ENCODE measurements around the gene PSME3IP1.
"Not testable (repeated sequence)": the region's sequence is repeated elsewhere in the genome, so short reads cannot be mapped to it uniquely, and the experiment has no call there.

Gene PSME3IP1

GRCh38 chr16:57110937-57111336, 74.9 kb downstream of the PSME3IP1 start:
- H3K9ac ChIP-seq (ENCODE audit: insufficient read length, low read depth): peak overlapping the region; percentile 53

GRCh38 chr16:57109259-57110105, 76.4 kb downstream of the PSME3IP1 start:
- not testable (repeated sequence) for H3K9me3 ChIP-seq (ENCODE audit: insufficient read depth, low read length); H3K9ac ChIP-seq (ENCODE audit: insufficient read length, low read depth); H3K27me3 ChIP-seq (ENCODE audit: insufficient read depth, insufficient read length); H3K4me3 ChIP-seq (ENCODE audit: insufficient read length, low read depth); DNase-seq (ENCODE audit: low read depth, low spot score)
- Histone ChIP-seq H3K4me1 (ENCODE audit: insufficient read depth, insufficient read length) (peaks cover 39% of the 10 kb centered on the region), H3K36me3 (ENCODE audit: insufficient read depth, insufficient read length, low read length) (peaks cover 25% of the 10 kb centered on the region)

More at GRCh38 chr16:57110937-57111336, 74.9 kb downstream of the PSME3IP1 start:
- Histone ChIP-seq H3K9me3 (ENCODE audit: insufficient read depth, low read length) (no peaks in the 10 kb centered on the region), H3K36me3 (ENCODE audit: insufficient read depth, insufficient read length, low read length) (peaks cover 31% of the 10 kb centered on the region), H3K4me3 (ENCODE audit: insufficient read length, low read depth) (no peak overlapping the region), H3K27me3 (ENCODE audit: insufficient read depth, insufficient read length) (no peaks in the 10 kb centered on the region), H3K4me1 (ENCODE audit: insufficient read depth, insufficient read length) (peaks cover 35% of the 10 kb centered on the region)
- TF ChIP-seq ZNF274 (IDR thresholded peaks at IDR 0.05; ENCODE audit: low read depth, low read length): no peak
- TF ChIP-seq SUZ12 (IDR thresholded peaks at IDR 0.05; ENCODE audit: extremely low read depth, insufficient read depth, insufficient read length): no peak
- TF ChIP-seq YY1 (IDR thresholded peaks at IDR 0.05; ENCODE audit: insufficient read depth, insufficient read length): no peak
- DNase-seq (ENCODE audit: low read depth, low spot score): no peak

DNA sequence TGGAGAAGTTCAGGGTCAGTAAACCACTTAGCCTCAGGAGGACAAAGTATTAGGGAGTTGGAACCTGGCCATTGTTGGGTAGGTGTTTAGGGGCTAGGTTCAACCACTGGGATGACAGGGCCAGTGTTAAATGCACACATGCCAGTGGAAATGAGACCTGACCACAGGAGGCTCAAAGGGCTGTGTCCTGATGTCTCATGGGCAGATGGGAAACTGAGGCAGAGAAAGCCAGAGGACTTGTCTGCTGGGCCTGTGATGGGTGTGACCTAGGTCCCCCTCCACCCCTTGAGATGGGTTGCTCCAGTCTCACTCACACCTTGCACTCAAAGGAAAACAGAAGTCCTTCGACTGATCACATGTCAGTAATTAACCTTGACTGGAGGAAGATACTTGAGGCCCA, 77.4 kb downstream of the PSME3IP1 start:
- H3K9ac ChIP-seq (ENCODE audit: insufficient read length, low read depth): no peak overlapping the region
- H3K36me3 ChIP-seq (ENCODE audit: insufficient read depth, insufficient read length, low read length): peaks cover 19% of the 10 kb centered on the region
- no peak for DNase-seq (ENCODE audit: low read depth, low spot score)
- peaks cover 41% of the 10 kb centered on the region for H3K4me1 ChIP-seq (ENCODE audit: insufficient read depth, insufficient read length)
- H3K9me3 ChIP-seq (ENCODE audit: insufficient read depth, low read length): no peaks in the 10 kb centered on the region
- TF ChIP-seq ZNF274 (IDR thresholded peaks at IDR 0.05; ENCODE audit: low read depth, low read length): no peak
- TF ChIP-seq SUZ12 (IDR thresholded peaks at IDR 0.05; ENCODE audit: extremely low read depth, insufficient read depth, insufficient read length): no peak
- TF ChIP-seq YY1 (IDR thresholded peaks at IDR 0.05; ENCODE audit: insufficient read depth, insufficient read length): no peak
- no peak overlapping the region for H3K4me3 ChIP-seq (ENCODE audit: insufficient read length, low read depth)
- no peaks in the 10 kb centered on the region for H3K27me3 ChIP-seq (ENCODE audit: insufficient read depth, insufficient read length)

DNA sequence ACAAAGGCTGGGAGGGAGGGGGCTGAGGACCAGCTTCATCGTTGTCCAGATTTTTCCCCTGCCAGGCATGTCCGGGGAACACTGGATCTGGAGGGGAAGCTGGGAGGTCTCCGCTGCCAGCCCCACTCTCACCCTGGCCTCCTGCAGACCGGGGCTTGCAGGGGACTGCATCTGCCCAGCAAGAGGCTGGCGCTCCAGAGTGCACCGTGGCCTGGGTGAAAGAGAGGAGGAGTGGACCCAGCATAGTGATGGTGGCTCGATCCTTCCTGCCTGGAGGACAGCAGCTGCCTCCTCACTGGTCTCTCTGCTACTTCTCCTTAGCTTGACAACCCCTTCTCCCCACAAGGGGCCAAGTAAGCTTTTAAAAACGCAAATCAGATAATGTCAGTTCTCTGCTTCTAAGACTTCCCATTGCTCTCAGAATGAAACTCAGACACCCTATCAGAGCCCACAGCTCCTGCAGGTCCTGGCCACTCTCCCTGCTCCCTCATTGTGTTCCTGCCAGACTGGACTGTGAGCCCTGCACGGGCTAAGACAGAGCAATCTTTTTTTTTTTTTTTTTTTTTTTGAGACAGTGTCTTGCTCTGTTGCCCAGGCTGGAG, 78.4 kb downstream of the PSME3IP1 start:
- Histone ChIP-seq H3K36me3 (ENCODE audit: insufficient read depth, insufficient read length, low read length) (peaks cover 12% of the 10 kb centered on the region), H3K4me1 (ENCODE audit: insufficient read depth, insufficient read length) (peaks cover 42% of the 10 kb centered on the region), H3K9me3 (ENCODE audit: insufficient read depth, low read length) (no peaks in the 10 kb centered on the region), H3K9ac (ENCODE audit: insufficient read length, low read depth) (peak overlapping the region; percentile 37), H3K27me3 (ENCODE audit: insufficient read depth, insufficient read length) (no peaks in the 10 kb centered on the region), H3K4me3 (ENCODE audit: insufficient read length, low read depth) (no peak overlapping the region)
- TF ChIP-seq SUZ12 (IDR thresholded peaks at IDR 0.05; ENCODE audit: extremely low read depth, insufficient read depth, insufficient read length) (no peak), ZNF274 (IDR thresholded peaks at IDR 0.05; ENCODE audit: low read depth, low read length) (no peak), YY1 (IDR thresholded peaks at IDR 0.05; ENCODE audit: insufficient read depth, insufficient read length) (no peak)
- DNase-seq (ENCODE audit: low read depth, low spot score): no peak

DNA sequence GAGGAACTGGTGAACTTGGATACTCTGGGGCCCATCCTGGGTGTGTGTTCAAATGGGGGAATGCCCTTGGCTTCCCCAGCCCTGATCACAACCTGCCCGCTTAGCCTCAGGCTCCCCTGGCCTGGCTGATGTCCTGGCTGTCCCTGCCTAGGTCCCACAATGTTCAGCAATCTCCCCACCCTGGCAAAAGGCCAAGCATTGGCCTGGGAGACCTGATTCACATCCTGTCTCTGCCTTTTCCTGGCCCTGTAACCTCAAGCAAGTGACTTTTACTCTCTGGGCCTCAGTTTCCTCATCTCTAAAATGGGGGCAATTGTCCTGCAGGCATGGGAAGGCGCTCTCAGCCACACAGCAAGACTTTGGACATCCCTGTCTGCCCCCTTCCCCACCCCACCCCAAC, 79.1 kb downstream of the PSME3IP1 start:
- no peaks in the 10 kb centered on the region for H3K27me3 ChIP-seq (ENCODE audit: insufficient read depth, insufficient read length)
- DNase-seq (ENCODE audit: low read depth, low spot score): no peak
- no peaks in the 10 kb centered on the region for H3K9me3 ChIP-seq (ENCODE audit: insufficient read depth, low read length)
- H3K36me3 ChIP-seq (ENCODE audit: insufficient read depth, insufficient read length, low read length): peaks cover 12% of the 10 kb centered on the region
- no peak for TF ChIP-seq ZNF274 (IDR thresholded peaks at IDR 0.05; ENCODE audit: low read depth, low read length)
- TF ChIP-seq YY1 (IDR thresholded peaks at IDR 0.05; ENCODE audit: insufficient read depth, insufficient read length): no peak
- no peak for TF ChIP-seq SUZ12 (IDR thresholded peaks at IDR 0.05; ENCODE audit: extremely low read depth, insufficient read depth, insufficient read length)
- H3K4me3 ChIP-seq (ENCODE audit: insufficient read length, low read depth): no peak overlapping the region
- no peak overlapping the region for H3K9ac ChIP-seq (ENCODE audit: insufficient read length, low read depth)
- peaks cover 38% of the 10 kb centered on the region for H3K4me1 ChIP-seq (ENCODE audit: insufficient read depth, insufficient read length)

GRCh38 chr16:57105184-57105583, 80.7 kb downstream of the PSME3IP1 start:
- Histone ChIP-seq H3K27me3 (ENCODE audit: insufficient read depth, insufficient read length) (no peaks in the 10 kb centered on the region), H3K4me3 (ENCODE audit: insufficient read length, low read depth) (no peak overlapping the region), H3K36me3 (ENCODE audit: insufficient read depth, insufficient read length, low read length) (peaks cover 9% of the 10 kb centered on the region), H3K9ac (ENCODE audit: insufficient read length, low read depth) (no peak overlapping the region), H3K4me1 (ENCODE audit: insufficient read depth, insufficient read length) (peaks cover 38% of the 10 kb centered on the region), H3K9me3 (ENCODE audit: insufficient read depth, low read length) (no peaks in the 10 kb centered on the region)
- TF ChIP-seq YY1 (IDR thresholded peaks at IDR 0.05; ENCODE audit: insufficient read depth, insufficient read length) (no peak), ZNF274 (IDR thresholded peaks at IDR 0.05; ENCODE audit: low read depth, low read length) (no peak), SUZ12 (IDR thresholded peaks at IDR 0.05; ENCODE audit: extremely low read depth, insufficient read depth, insufficient read length) (no peak)
- no peak for DNase-seq (ENCODE audit: low read depth, low spot score)

- Histone ChIP-seq H3K9ac (ENCODE audit: insufficient read length, low read depth) (no peak overlapping the region), H3K36me3 (ENCODE audit: insufficient read depth, insufficient read length, low read length) (peaks cover 9% of the 10 kb centered on the region), H3K4me1 (ENCODE audit: insufficient read depth, insufficient read length) (peaks cover 38% of the 10 kb centered on the region), H3K27me3 (ENCODE audit: insufficient read depth, insufficient read length) (no peaks in the 10 kb centered on the region), H3K9me3 (ENCODE audit: insufficient read depth, low read length) (no peaks in the 10 kb centered on the region), H3K4me3 (ENCODE audit: insufficient read length, low read depth) (no peak overlapping the region)
- TF ChIP-seq SUZ12 (IDR thresholded peaks at IDR 0.05; ENCODE audit: extremely low read depth, insufficient read depth, insufficient read length) (no peak), YY1 (IDR thresholded peaks at IDR 0.05; ENCODE audit: insufficient read depth, insufficient read length) (no peak), ZNF274 (IDR thresholded peaks at IDR 0.05; ENCODE audit: low read depth, low read length) (no peak)
- DNase-seq (ENCODE audit: low read depth, low spot score): no peak
Measured at GRCh38 chr16:57104706-57105105, 81.1 kb downstream of the PSME3IP1 start.

Measured in NT2/D1 (cell line).